Ishikawa (cell line): Measurements from ENCODE around the gene ZFYVE9.

Source experiments
- CEBPB ChIP-seq: IDR thresholded peaks from 2 replicates; pipeline ENCODE4 v1.6.1; 2012
- CREB1 ChIP-seq: IDR thresholded peaks from 2 replicates; pipeline ENCODE4 v1.6.1; 2012; ENCODE audit warnings: low read depth
- EP300 ChIP-seq: IDR thresholded peaks from 2 replicates; pipeline ENCODE4 v1.6.1; 2012; ENCODE audit warnings: borderline replicate concordance
- FOXM1 ChIP-seq: IDR thresholded peaks from 2 replicates; pipeline ENCODE4 v1.6.1; 2012; ENCODE audit warnings: low read depth, borderline replicate concordance
- MAX ChIP-seq: IDR thresholded peaks from 2 replicates; pipeline ENCODE4 v1.6.1; 2012
- NFIC ChIP-seq: IDR thresholded peaks from 2 replicates; pipeline ENCODE4 v1.6.1; 2012
- RAD21 ChIP-seq: IDR thresholded peaks from 2 replicates; pipeline ENCODE4 v1.6.1; 2012; ENCODE audit warnings: low read depth
- REST ChIP-seq: IDR thresholded peaks from 2 replicates; pipeline ENCODE4 v1.6.1; 2012; ENCODE audit warnings: low read depth, mild to moderate bottlenecking
- TAF1 ChIP-seq: IDR thresholded peaks from 2 replicates; pipeline ENCODE4 v1.6.1; 2012; ENCODE audit warnings: low read depth, mild to moderate bottlenecking
- TCF12 ChIP-seq: IDR thresholded peaks from 2 replicates; pipeline ENCODE4 v1.6.1; 2012; ENCODE audit warnings: low read depth
- USF1 ChIP-seq: IDR thresholded peaks from 2 replicates; pipeline ENCODE4 v1.6.1; 2012
- YY1 ChIP-seq: IDR thresholded peaks from 2 replicates; pipeline ENCODE4 v1.6.1; 2012; ENCODE audit warnings: low read depth
- ZBTB7A ChIP-seq: IDR thresholded peaks from 2 replicates; pipeline ENCODE4 v1.6.1; 2012; ENCODE audit warnings: low read depth

- no peak for TF ChIP-seq EP300
- no peak for TF ChIP-seq FOXM1
- TF ChIP-seq MAX = no peak
- no peak for TF ChIP-seq TCF12
- TF ChIP-seq REST = no peak
- TF ChIP-seq TAF1 = no peak
- no peak for TF ChIP-seq YY1
- TF ChIP-seq ZBTB7A = no peak
- no peak for TF ChIP-seq CEBPB
- TF ChIP-seq USF1 = no peak
- no peak for TF ChIP-seq RAD21
- no peak for TF ChIP-seq NFIC
- TF ChIP-seq CREB1 = no peak
Measured at GRCh38 chr1:52180176-52180575, 38.3 kb downstream of the ZFYVE9 start.
